H1 (cell line): ENCODE results near the gene FGFBP2.

Experiments
- CTCF ChIP-seq, 3 experiments: IDR thresholded peaks; 1 replicate in 2 of 3; 2 replicates in 1 of 3; pipeline versions ENCODE4 v1.5.1 to v1.6.1; 2011; ENCODE audit warnings: low read length in 3 of 3, mild to moderate bottlenecking in 3 of 3, inconsistent platforms in 2 of 3, low read depth in 1 of 3, moderate library complexity in 1 of 3; ENCODE audit not compliant: insufficient read depth in 1 of 3; ENCODE audit errors: control extremely low read depth in 1 of 3
- EP300 ChIP-seq, 2 experiments: IDR thresholded peaks; 1 replicate in 1 of 2; 2 replicates in 1 of 2; pipeline ENCODE4 v1.6.1; 2011 to 2012; ENCODE audit warnings: low read depth in 2 of 2, low read length in 2 of 2, mild to moderate bottlenecking in 2 of 2, borderline replicate concordance in 1 of 2, inconsistent platforms in 1 of 2, moderate library complexity in 1 of 2
- HDAC2 ChIP-seq, 2 experiments: fragments of 300-600 bp in 1 of 2; sonication (generic) in 1 of 2; IDR thresholded peaks; 2 replicates each; pipeline ENCODE4 v1.6.1; 2011 to 2012; ENCODE audit warnings: low read depth in 2 of 2, low read length in 2 of 2, mild to moderate bottlenecking in 2 of 2, moderate library complexity in 2 of 2, borderline replicate concordance in 1 of 2, inconsistent platforms in 1 of 2
- HDAC6 ChIP-seq: IDR thresholded peaks from one replicate; pipeline ENCODE4 v1.7.1; 2012; ENCODE audit warnings: low read depth, mild to moderate bottlenecking, inconsistent platforms, low read length, moderate library complexity
- JUN ChIP-seq: IDR thresholded peaks from 2 replicates; pipeline ENCODE4 v1.6.1; 2011; ENCODE audit warnings: low read depth, mild to moderate bottlenecking, improper control_type of control experiment, low read length
- POLR2A ChIP-seq, 2 experiments: IDR thresholded peaks; 1 replicate in 1 of 2; 2 replicates in 1 of 2; pipeline ENCODE4 v1.6.1; 2011; ENCODE audit warnings: low read depth in 2 of 2, low read length in 2 of 2, mild to moderate bottlenecking in 2 of 2; ENCODE audit errors: control extremely low read depth in 1 of 2
- RAD21 ChIP-seq, 2 experiments: IDR thresholded peaks in 1 of 2; conservative IDR thresholded peaks in 1 of 2; 2 replicates each; pipeline ENCODE4 v1.6.1; 2011; ENCODE audit warnings: low read depth in 2 of 2, low read length in 2 of 2, improper control_type of control experiment in 1 of 2, inconsistent platforms in 1 of 2, mild to moderate bottlenecking in 1 of 2, moderate library complexity in 1 of 2
- SIX5 ChIP-seq: IDR thresholded peaks from 2 replicates; pipeline ENCODE4 v1.6.1; 2011; ENCODE audit warnings: mild to moderate bottlenecking, low read depth, low read length
- TF ChIP-seq, protein P1 (sequence below): IDR thresholded peaks from 2 replicates; pipeline ENCODE4 v1.6.1; 2011; ENCODE audit warnings: low read depth, mild to moderate bottlenecking, low read length; ENCODE audit not compliant: insufficient read depth
- TF ChIP-seq, protein P2 (sequence below): IDR thresholded peaks from 2 replicates; pipeline ENCODE4 v1.6.1; 2011; ENCODE audit warnings: low read length, improper control_type of control experiment
- TF ChIP-seq, protein P3 (sequence below): IDR thresholded peaks from 2 replicates; pipeline ENCODE4 v1.6.1; 2012; ENCODE audit warnings: low read length, inconsistent platforms

GRCh38 chr4:15914736-15915135 is 48.2 kb downstream of the FGFBP2 start:
- TF ChIP-seq, protein P1, sequence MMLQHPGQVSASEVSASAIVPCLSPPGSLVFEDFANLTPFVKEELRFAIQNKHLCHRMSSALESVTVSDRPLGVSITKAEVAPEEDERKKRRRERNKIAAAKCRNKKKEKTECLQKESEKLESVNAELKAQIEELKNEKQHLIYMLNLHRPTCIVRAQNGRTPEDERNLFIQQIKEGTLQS: no peak
- TF ChIP-seq, protein P2, sequence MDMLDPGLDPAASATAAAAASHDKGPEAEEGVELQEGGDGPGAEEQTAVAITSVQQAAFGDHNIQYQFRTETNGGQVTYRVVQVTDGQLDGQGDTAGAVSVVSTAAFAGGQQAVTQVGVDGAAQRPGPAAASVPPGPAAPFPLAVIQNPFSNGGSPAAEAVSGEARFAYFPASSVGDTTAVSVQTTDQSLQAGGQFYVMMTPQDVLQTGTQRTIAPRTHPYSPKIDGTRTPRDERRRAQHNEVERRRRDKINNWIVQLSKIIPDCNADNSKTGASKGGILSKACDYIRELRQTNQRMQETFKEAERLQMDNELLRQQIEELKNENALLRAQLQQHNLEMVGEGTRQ: no peak
- TF ChIP-seq CTCF (IDR thresholded peaks at IDR 0.05; ENCODE audit: control extremely low read depth in 1 of 3, insufficient read depth in 1 of 3, low read depth in 1 of 3, low read length in 3 of 3) (no peak), EP300 (IDR thresholded peaks at IDR 0.05; ENCODE audit: borderline replicate concordance in 1 of 2, low read depth in 2 of 2, low read length in 2 of 2) (no peak), HDAC6 (no peak), JUN (no peak), SIX5 (no peak), POLR2A (IDR thresholded peaks at IDR 0.05; ENCODE audit: control extremely low read depth in 1 of 2, low read depth in 2 of 2, low read length in 2 of 2) (no peak), RAD21 (IDR thresholded peaks at IDR 0.05 in 1 of 2, conservative IDR thresholded peaks at IDR 0.05 in 1 of 2; ENCODE audit: low read depth in 2 of 2, low read length in 2 of 2) (no peak), HDAC2 (IDR thresholded peaks at IDR 0.05; ENCODE audit: borderline replicate concordance in 1 of 2, low read depth in 2 of 2, low read length in 2 of 2) (no peak)
- TF ChIP-seq, protein P3, sequence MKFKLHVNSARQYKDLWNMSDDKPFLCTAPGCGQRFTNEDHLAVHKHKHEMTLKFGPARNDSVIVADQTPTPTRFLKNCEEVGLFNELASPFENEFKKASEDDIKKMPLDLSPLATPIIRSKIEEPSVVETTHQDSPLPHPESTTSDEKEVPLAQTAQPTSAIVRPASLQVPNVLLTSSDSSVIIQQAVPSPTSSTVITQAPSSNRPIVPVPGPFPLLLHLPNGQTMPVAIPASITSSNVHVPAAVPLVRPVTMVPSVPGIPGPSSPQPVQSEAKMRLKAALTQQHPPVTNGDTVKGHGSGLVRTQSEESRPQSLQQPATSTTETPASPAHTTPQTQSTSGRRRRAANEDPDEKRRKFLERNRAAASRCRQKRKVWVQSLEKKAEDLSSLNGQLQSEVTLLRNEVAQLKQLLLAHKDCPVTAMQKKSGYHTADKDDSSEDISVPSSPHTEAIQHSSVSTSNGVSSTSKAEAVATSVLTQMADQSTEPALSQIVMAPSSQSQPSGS: no peak
